ENCODE results near the gene BAG5.
"Not testable (repeated sequence)": the region's sequence is repeated elsewhere in the genome, so short reads cannot be mapped to it uniquely, and the experiment has no call there.

The BAG5 gene

GRCh38 chr14:103522649-103523574, 39.5 kb downstream of the BAG5 start, which contains the start of gene CKB:
TSS of gene CKB (minus strand) at chr14:103522830. CDS start at chr14:103522493, 337 bp downstream.
- no peak for DNase-seq (ENCODE audit: low read depth, low spot score)

GRCh38 chr14:103521951-103522563, 40.4 kb downstream of the BAG5 start:
- DNase-seq (ENCODE audit: low read depth, low spot score) = no peak

DNA sequence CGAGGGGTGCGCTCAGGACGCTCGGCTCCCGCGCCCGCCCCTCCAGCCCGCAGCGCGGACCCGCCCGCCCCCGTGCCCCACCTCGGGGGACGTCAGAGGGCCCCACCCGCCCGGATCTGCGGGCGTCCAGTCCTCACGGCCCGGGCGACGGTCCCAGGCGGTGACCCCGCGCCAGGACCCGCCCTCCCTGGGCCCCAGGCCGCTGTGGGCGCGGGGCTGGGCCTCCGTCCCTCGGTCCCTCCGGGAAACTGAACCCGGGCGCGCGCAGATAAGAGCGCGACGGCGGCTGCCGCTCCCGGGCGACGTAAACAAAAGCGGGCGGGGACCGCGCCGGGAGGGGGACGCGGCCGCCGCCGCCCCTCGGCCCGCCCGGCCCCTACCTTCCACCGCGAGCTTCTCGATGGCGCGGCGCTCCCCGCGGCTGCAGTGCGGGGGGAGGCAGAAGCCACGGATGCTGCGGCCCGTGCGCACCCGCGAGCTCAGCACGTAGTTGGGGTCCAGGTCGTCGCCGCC, 41.0 kb downstream of the BAG5 start:
- DNase-seq (ENCODE audit: low read depth, low spot score) = no peak

DNA sequence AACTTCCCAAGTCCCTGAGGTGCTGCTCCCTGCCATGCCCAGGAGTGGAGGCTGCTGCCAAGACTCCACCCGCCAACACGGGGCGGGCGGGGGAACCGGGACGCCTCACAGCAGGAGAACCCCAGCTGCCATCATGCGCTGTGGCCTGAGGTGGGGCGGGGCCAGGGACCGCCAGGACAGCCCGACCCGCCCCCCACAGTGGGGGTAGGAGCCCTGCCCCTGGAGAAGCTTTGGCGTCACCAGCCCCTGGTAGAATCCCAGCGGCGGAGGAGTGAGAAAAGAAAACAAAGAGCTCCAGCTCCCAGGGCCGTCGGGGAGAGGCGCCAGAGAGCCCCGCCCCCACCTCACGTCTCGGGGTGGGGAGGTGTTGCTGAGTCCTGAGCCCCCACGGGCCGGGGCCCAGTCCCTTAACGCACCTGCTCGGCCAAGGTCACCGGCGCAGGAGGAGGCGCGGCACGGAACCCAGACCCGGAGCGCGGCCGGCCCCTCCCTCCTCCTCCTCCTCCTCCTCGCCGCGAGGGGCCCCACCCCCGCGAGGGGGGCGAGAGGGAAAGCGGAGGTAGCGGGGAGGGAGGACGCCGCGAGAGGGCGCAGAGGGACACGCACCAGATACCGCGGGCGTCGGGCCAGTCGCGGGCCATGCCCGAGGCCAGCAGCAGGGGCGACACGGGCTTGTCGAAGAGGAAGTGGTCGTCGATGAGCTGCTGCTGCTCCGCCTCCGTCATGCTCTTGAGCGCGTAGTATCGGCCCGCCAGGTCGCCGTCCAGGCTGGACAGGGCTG, 41.6 kb downstream of the BAG5 start:
- DNase-seq (ENCODE audit: low read depth, low spot score) = no peak

GRCh38 chr14:103520269-103520656, 42.2 kb downstream of the BAG5 start:
- DNase-seq (ENCODE audit: low read depth, low spot score) = no peak

GRCh38 chr14:103519837-103520212, 42.6 kb downstream of the BAG5 start:
- no peak for DNase-seq (ENCODE audit: low read depth, low spot score)

DNA sequence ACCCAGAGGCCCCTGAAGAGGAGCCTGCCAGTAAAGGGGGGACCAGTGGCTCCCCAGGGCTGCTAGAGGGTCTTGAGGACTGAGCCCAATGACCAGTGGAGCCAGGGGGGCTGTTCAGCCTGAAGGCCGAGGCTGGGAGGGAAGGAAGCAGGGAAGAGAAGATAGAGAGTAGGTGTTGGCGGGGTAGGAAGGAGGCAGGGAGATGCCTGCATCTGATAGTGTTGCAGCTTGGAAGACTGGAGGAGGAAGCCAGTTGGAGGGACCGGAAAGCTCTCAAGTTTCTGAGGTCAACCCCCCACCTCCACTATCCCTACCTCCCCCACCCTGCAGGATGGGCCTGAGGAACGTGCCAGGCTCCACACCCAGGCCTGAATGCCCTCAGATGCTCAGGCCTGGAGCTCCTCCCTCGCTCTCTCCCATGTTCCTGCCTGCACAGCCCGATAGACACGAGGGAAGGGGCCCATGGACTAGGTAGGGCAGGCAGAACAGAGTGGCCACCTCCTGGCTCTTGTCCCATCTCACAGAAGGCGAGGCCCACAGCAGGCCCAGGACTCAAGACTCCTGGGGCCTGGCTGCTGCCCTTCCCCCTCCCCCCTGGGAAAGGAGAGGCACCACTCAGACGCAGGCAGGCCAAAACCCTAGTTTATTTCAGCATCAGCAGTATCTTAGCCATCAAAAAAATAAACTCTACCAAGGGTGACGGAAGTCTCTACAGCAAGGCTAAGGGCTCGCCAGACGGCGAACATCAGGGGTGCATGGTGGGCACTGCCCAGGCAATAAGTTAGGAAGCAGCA, 43.2 kb downstream of the BAG5 start:
- no peak for DNase-seq (ENCODE audit: low read depth, low spot score)

- no peak for DNase-seq (ENCODE audit: low read depth, low spot score)
Measured at GRCh38 chr14:103518422-103519042, 43.9 kb downstream of the BAG5 start.

DNA sequence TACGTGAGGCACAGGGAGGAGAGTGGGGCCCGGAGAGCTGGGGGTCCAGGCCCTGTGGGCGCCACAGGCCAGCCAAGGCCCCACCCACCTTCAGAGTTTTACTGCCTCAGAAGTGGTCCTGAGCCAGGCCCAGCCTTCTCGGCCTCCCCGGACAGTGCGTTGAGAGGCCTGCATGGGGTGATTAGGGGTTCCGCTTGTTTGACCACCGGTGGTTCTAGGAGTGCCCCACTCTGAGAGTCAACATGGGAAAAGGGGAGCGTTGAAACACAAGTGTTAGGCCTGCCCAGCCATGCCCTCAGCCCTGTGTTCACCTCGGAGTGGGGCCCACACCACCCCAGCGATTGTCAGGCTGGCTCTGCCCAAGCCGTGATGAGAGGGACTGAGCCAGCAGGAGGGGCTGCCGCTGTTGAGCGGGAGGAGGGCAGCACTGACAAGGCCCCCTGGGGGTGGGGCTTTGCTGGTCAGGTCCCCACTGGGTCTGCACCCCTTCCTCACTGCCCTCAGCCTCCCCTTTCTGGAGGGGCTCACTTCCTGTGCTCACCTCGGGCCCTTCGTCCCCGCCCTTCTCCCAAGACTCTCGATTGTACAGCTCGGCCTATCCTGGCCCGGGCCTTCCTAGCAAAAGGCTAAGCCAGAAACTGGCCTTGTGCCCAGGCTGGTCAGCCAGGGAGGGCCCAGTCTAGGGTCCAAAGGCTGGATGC, 44.6 kb downstream of the BAG5 start:
- DNase-seq (ENCODE audit: low read depth, low spot score) = no peak

GRCh38 chr14:103517174-103517566, 45.3 kb downstream of the BAG5 start:
- no peak for DNase-seq (ENCODE audit: low read depth, low spot score)

- no peak for DNase-seq (ENCODE audit: low read depth, low spot score)
Measured at GRCh38 chr14:103516426-103517173, 45.9 kb downstream of the BAG5 start.

DNA sequence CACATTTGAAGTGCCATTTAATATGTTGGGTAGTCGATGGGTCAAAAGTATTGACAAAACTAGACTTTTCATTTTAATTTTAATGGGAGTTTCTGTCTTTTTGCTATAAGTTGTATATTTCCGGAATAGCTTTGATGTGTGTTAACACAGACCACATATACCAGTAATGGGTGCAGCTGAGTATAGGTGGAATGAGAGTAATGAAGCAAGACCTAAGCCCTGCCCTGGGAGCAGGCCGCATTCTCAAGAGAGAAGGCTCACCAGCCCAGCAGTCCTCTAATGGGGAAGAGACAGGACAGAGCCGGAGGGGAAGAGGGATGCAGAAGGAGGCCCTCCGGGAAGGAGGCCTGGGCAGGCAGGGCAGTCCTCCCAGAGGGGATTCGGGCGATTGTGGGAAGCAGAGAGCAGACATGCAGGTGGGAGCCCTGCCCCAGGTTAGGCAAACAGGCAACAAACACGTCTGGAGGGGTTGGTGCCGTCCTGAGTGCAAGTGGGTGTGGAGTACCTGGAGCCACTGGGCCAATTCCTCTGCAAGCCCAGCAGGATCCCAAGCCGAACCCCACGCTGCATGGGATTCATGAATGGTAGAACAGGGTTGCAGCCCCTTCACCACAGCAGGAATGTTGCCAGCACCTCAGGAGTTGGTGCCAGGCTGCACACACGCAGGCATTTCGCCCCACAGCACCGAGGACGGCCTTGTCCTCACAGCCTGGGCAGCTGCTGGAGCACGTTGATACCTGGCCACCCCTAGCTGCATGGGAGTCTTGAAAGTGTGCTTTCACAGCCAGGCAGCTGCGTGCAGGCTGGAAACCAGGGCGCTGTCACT, 47.6 kb downstream of the BAG5 start:
- DNase-seq (ENCODE audit: low read depth, low spot score) = no peak

GRCh38 chr14:103512701-103513611, 49.5 kb downstream of the BAG5 start:
- no peak for DNase-seq (ENCODE audit: low read depth, low spot score)

GRCh38 chr14:103512180-103512579, 50.3 kb downstream of the BAG5 start:
- DNase-seq (ENCODE audit: low read depth, low spot score) = not testable (repeated sequence)

GRCh38 chr14:103510724-103511693, 51.4 kb downstream of the BAG5 start:
- DNase-seq (ENCODE audit: low read depth, low spot score) = no peak

Measured in activated naive CD8-positive, alpha-beta T cell treated with anti-CD3 and anti-CD28 coated beads, Interleukin-2, amount 50 U/mL, for 16 hours (primary cell).